GM12873 (cell line): ENCODE measurements around the gene PPP1R8.

Experiments used
- CTCF ChIP-seq: IDR thresholded peaks from 2 replicates; pipeline ENCODE4 v1.5.1; 2012; ENCODE audit warnings: low read depth, mild to moderate bottlenecking, moderate library complexity, low read length, control low read depth; ENCODE audit not compliant: insufficient read depth; ENCODE audit errors: missing control alignments

Gene PPP1R8

GRCh38 chr1:27849951-27850350, 19.4 kb downstream of the PPP1R8 start:
- TF ChIP-seq CTCF: no peak

- no peak for TF ChIP-seq CTCF
Observed at GRCh38 chr1:27855085-27855484, 24.5 kb downstream of the PPP1R8 start.

GRCh38 chr1:27856561-27857343, 26.2 kb downstream of the PPP1R8 start:
- TF ChIP-seq CTCF: no peak

GRCh38 chr1:27858072-27858948, 27.7 kb downstream of the PPP1R8 start:
- peak; percentile 99 for TF ChIP-seq CTCF

- TF ChIP-seq CTCF: no peak
Observed at GRCh38 chr1:27858949-27859576, 28.5 kb downstream of the PPP1R8 start.

GRCh38 chr1:27861436-27861835, 30.9 kb downstream of the PPP1R8 start:
- TF ChIP-seq CTCF: no peak

GRCh38 chr1:27862004-27862403, 31.4 kb downstream of the PPP1R8 start:
- no peak for TF ChIP-seq CTCF
